HepG2 (cell line): ENCODE results near the gene MTREX. TPM values are rescaled to one million over a fixed set of nuclear protein-coding genes. Genes with fewer than 3 reads are reported as not detected.

ENCODE experiments used
- CENPX ChIP-seq: sonication (generic); formaldehyde crosslinking; IDR thresholded peaks from 2 replicates; pipeline ENCODE4 v1.9.0; 2021; ENCODE audit warnings: mild to moderate bottlenecking, missing genetic modification reagents, moderate library complexity
- HNRNPK ChIP-seq: fragments of 200-400 bp; formaldehyde crosslinking; IDR thresholded peaks from 2 replicates; pipeline ENCODE4 v1.6.1; 2018; ENCODE audit warnings: low read length, low read depth, moderate library complexity, mild to moderate bottlenecking; ENCODE audit not compliant: poor library complexity, severe bottlenecking
- HNRNPUL1 ChIP-seq: fragments of 200-400 bp; formaldehyde crosslinking; IDR thresholded peaks from 2 replicates; pipeline ENCODE4 v1.6.1; 2017; ENCODE audit warnings: low read depth, mild to moderate bottlenecking, low read length, moderate library complexity
- ISX ChIP-seq: sonication (generic); formaldehyde crosslinking; conservative IDR thresholded peaks from 2 replicates; pipeline ENCODE4 v1.5.0; 2020; ENCODE audit warnings: missing genetic modification reagents
- KLF11 ChIP-seq: IDR thresholded peaks from 2 replicates; pipeline ENCODE4 v1.6.1; 2016; ENCODE audit warnings: missing compliant biosample characterization
- RFXANK ChIP-seq: IDR thresholded peaks from 2 replicates; pipeline ENCODE4 v1.6.1; 2016
- SP1 ChIP-seq, 2 experiments: fragments of 450-650 bp in 1 of 2; sonication (generic) in 1 of 2; formaldehyde crosslinking in 1 of 2; IDR thresholded peaks; 2 replicates each; pipeline versions ENCODE4 v1.4.0 to v1.6.1; 2016 to 2020; ENCODE audit warnings: missing genetic modification reagents in 1 of 2
- SRSF4 ChIP-seq: fragments of 200-400 bp; formaldehyde crosslinking; IDR thresholded peaks from one replicate; pipeline ENCODE4 v1.6.1; 2018; ENCODE audit warnings: mild to moderate bottlenecking, low read depth, low read length, moderate library complexity; ENCODE audit not compliant: poor library complexity, severe bottlenecking
- TCF7 ChIP-seq: sonication (generic); IDR thresholded peaks from 2 replicates; pipeline ENCODE4 v1.6.1; 2016; ENCODE audit warnings: antibody characterized with exemption, low read depth
- ZNF615 ChIP-seq: sonication (generic); formaldehyde crosslinking; IDR thresholded peaks from 2 replicates; pipeline ENCODE4 v1.5.0; 2020; ENCODE audit warnings: mild to moderate bottlenecking, missing genetic modification reagents, borderline replicate concordance
- polyA plus RNA-seq, 8 experiments: library from polyadenylated mRNA; depleted of rRNA in 3 of 8; stranded (reverse) in 7 of 8; unstranded in 1 of 8; fragments of >200 nt; fragmentation: Illumina TruSeq in 4 of 8; extraction: Trizol in 4 of 8; gene quantifications; 2 replicates each; pipeline versions ENCODE4 v1.2.1 to v1.2.3, GENCODE V29; 2011 to 2016; ENCODE audit warnings: low read depth in 4 of 8, missing spikeins in 1 of 8, mixed read lengths in 1 of 8; ENCODE audit not compliant: insufficient read depth in 1 of 8
- total RNA-seq, 5 experiments: library from RNA; depleted of rRNA; stranded (reverse); fragments of >200 nt; fragmentation: Illumina TruSeq; extraction: Trizol; gene quantifications; 2 replicates each; pipeline ENCODE4 v1.2.3, GENCODE V29; 2016; ENCODE audit warnings: low read depth in 1 of 5
- TF ChIP-seq, protein P1 (sequence below), 2 experiments: fragments of 450-650 bp in 1 of 2; sonication (generic) in 1 of 2; formaldehyde crosslinking in 1 of 2; IDR thresholded peaks; 2 replicates each; pipeline versions ENCODE4 v1.6.1 to v1.8.0; 2016 to 2022; ENCODE audit warnings: antibody characterized with exemption in 1 of 2, mild to moderate bottlenecking in 1 of 2, missing genetic modification reagents in 1 of 2
- TF ChIP-seq, protein P2 (sequence below): sonication (generic); formaldehyde crosslinking; IDR thresholded peaks from 2 replicates; pipeline ENCODE4 v1.5.0; 2020; ENCODE audit warnings: mild to moderate bottlenecking, missing genetic modification reagents
- TF ChIP-seq, protein P3 (sequence below): sonication (generic); formaldehyde crosslinking; IDR thresholded peaks from 2 replicates; pipeline ENCODE4 v1.4.0; 2020; ENCODE audit warnings: mild to moderate bottlenecking, missing genetic modification reagents
- TF ChIP-seq, protein P4 (sequence below): sonication (generic); formaldehyde crosslinking; IDR thresholded peaks from 2 replicates; pipeline ENCODE4 v1.5.0; 2020; ENCODE audit warnings: missing genetic modification reagents
- TF ChIP-seq, protein P5 (sequence below): sonication (generic); formaldehyde crosslinking; IDR thresholded peaks from 2 replicates; pipeline ENCODE4 v1.9.0; 2021; ENCODE audit warnings: missing genetic modification reagents, mild to moderate bottlenecking, borderline replicate concordance

Gene MTREX
- total and polyA plus RNA-seq, 2 of the 13 experiments (the other 11 are each of a cell fraction or from before 2014, with no cell fraction given), result 16.4 to 91.5 TPM

DNA sequence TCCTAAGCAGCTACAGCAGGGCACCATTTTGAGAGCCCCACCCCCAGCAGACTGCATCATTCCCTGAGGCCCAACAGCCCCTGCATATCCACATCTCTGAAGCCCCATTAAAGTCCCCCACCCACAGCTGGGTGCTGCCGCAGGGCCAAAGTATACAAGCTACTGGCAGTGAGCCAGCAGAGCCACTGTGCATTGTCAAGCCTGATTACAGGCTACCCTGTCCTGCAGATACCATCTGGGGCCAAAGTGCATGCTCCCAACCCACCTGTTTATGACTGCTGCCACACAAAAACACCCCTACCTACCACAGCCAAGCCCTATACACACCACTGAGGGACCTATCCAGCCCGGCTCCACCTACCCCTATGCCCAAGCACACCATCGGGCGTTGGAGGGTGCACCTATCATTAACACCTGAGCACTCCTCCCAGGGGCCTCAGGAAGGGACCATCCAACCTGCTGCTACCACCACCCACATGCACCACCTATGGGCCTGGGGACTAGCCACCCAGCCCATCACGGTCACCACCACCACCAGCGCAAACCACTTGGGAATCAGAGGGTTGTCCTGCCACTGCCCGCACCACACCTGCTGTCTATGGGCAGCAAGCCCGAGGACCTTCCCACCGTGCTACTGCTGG, 121.9 kb downstream of the MTREX start (continued):
- TF ChIP-seq, protein P1, sequence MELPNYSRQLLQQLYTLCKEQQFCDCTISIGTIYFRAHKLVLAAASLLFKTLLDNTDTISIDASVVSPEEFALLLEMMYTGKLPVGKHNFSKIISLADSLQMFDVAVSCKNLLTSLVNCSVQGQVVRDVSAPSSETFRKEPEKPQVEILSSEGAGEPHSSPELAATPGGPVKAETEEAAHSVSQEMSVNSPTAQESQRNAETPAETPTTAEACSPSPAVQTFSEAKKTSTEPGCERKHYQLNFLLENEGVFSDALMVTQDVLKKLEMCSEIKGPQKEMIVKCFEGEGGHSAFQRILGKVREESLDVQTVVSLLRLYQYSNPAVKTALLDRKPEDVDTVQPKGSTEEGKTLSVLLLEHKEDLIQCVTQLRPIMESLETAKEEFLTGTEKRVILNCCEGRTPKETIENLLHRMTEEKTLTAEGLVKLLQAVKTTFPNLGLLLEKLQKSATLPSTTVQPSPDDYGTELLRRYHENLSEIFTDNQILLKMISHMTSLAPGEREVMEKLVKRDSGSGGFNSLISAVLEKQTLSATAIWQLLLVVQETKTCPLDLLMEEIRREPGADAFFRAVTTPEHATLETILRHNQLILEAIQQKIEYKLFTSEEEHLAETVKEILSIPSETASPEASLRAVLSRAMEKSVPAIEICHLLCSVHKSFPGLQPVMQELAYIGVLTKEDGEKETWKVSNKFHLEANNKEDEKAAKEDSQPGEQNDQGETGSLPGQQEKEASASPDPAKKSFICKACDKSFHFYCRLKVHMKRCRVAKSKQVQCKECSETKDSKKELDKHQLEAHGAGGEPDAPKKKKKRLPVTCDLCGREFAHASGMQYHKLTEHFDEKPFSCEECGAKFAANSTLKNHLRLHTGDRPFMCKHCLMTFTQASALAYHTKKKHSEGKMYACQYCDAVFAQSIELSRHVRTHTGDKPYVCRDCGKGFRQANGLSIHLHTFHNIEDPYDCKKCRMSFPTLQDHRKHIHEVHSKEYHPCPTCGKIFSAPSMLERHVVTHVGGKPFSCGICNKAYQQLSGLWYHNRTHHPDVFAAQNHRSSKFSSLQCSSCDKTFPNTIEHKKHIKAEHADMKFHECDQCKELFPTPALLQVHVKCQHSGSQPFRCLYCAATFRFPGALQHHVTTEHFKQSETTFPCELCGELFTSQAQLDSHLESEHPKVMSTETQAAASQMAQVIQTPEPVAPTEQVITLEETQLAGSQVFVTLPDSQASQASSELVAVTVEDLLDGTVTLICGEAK (IDR thresholded peaks at IDR 0.05), result no peak
- TF ChIP-seq, protein P1 (CRISPR knock-in tag; IDR thresholded peaks at IDR 0.05), result no peak
- TF ChIP-seq HNRNPUL1 (no peak), SP1 (IDR thresholded peaks at IDR 0.05) (no peak), SP1 (CRISPR knock-in tag; IDR thresholded peaks at IDR 0.05) (no peak), KLF11 (CRISPR knock-in tag) (no peak), TCF7 (no peak), HNRNPK (no peak), SRSF4 (no peak), ISX (CRISPR knock-in tag) (no peak), RFXANK (CRISPR knock-in tag) (no peak), CENPX (CRISPR knock-in tag) (no peak), ZNF615 (CRISPR knock-in tag) (no peak)
- TF ChIP-seq, protein P2, sequence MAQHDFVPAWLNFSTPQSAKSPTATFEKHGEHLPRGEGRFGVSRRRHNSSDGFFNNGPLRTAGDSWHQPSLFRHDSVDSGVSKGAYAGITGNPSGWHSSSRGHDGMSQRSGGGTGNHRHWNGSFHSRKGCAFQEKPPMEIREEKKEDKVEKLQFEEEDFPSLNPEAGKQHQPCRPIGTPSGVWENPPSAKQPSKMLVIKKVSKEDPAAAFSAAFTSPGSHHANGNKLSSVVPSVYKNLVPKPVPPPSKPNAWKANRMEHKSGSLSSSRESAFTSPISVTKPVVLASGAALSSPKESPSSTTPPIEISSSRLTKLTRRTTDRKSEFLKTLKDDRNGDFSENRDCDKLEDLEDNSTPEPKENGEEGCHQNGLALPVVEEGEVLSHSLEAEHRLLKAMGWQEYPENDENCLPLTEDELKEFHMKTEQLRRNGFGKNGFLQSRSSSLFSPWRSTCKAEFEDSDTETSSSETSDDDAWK (CRISPR knock-in tag), result no peak
- TF ChIP-seq, protein P3, sequence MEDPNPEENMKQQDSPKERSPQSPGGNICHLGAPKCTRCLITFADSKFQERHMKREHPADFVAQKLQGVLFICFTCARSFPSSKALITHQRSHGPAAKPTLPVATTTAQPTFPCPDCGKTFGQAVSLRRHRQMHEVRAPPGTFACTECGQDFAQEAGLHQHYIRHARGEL (CRISPR knock-in tag), result no peak
- TF ChIP-seq, protein P4, sequence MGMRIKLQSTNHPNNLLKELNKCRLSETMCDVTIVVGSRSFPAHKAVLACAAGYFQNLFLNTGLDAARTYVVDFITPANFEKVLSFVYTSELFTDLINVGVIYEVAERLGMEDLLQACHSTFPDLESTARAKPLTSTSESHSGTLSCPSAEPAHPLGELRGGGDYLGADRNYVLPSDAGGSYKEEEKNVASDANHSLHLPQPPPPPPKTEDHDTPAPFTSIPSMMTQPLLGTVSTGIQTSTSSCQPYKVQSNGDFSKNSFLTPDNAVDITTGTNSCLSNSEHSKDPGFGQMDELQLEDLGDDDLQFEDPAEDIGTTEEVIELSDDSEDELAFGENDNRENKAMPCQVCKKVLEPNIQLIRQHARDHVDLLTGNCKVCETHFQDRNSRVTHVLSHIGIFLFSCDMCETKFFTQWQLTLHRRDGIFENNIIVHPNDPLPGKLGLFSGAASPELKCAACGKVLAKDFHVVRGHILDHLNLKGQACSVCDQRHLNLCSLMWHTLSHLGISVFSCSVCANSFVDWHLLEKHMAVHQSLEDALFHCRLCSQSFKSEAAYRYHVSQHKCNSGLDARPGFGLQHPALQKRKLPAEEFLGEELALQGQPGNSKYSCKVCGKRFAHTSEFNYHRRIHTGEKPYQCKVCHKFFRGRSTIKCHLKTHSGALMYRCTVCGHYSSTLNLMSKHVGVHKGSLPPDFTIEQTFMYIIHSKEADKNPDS (CRISPR knock-in tag), result no peak
- TF ChIP-seq, protein P5, sequence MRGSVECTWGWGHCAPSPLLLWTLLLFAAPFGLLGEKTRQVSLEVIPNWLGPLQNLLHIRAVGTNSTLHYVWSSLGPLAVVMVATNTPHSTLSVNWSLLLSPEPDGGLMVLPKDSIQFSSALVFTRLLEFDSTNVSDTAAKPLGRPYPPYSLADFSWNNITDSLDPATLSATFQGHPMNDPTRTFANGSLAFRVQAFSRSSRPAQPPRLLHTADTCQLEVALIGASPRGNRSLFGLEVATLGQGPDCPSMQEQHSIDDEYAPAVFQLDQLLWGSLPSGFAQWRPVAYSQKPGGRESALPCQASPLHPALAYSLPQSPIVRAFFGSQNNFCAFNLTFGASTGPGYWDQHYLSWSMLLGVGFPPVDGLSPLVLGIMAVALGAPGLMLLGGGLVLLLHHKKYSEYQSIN (CRISPR knock-in tag), result no peak
